ENCODE measurements around the gene AUTS2. TPM values are rescaled to one million over a fixed set of nuclear protein-coding genes. Genes with fewer than 3 reads are reported as not detected.

AUTS2 gene
- total RNA-seq, 1 experiment from 2014 or later = 50.0 TPM

- TF ChIP-seq HMGA2 (CRISPR knock-in tag; IDR thresholded peaks at IDR 0.05) = no peak
- TF ChIP-seq NFATC4 (CRISPR knock-in tag; IDR thresholded peaks at IDR 0.05) = no peak
- TF ChIP-seq SOX15 (CRISPR knock-in tag; IDR thresholded peaks at IDR 0.05) = no peak
- TF ChIP-seq, protein P1, sequence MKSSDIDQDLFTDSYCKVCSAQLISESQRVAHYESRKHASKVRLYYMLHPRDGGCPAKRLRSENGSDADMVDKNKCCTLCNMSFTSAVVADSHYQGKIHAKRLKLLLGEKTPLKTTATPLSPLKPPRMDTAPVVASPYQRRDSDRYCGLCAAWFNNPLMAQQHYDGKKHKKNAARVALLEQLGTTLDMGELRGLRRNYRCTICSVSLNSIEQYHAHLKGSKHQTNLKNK (CRISPR knock-in tag; IDR thresholded peaks at IDR 0.05) = no peak
Measured at GRCh38 chr7:70434821-70435220, 836.5 kb downstream of the AUTS2 start (continued).

DNA sequence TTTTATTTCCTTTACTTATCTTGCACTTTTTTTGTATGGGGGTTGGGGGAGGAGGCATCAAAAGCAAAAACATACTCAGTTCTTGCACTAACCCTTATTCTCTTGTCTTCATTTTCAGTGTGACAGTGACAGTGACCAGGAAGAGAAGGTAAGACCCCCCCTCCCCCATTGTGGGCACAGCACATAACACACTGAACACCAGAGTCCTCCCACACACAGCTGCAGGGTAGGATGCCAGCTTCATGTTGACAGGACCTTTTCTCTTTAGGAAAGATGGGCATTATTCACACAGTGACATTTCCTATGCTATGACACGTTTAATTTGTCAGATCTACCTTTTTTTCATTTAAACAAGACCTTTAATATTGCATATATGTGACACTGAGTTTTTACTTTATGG lies 837.4 kb downstream of the AUTS2 start:
- ATAC-seq (no peak), DNase-seq (ENCODE audit: low spot score) (no peak)
- CTCF ChIA-PET = no interaction called here
- no peaks in the 10 kb centered on the region for H3K36me3 Mint-ChIP-seq
- H3K4me3 Mint-ChIP-seq = no peak overlapping the region
- no peaks in the 10 kb centered on the region for H3K27me3 Mint-ChIP-seq (ENCODE audit: low read depth)
- H3K9me3 Mint-ChIP-seq = no peaks in the 10 kb centered on the region
- H3K27ac Mint-ChIP-seq = no peak overlapping the region
- POLR2A ChIA-PET = no interaction called here
- TF ChIP-seq, protein P2, sequence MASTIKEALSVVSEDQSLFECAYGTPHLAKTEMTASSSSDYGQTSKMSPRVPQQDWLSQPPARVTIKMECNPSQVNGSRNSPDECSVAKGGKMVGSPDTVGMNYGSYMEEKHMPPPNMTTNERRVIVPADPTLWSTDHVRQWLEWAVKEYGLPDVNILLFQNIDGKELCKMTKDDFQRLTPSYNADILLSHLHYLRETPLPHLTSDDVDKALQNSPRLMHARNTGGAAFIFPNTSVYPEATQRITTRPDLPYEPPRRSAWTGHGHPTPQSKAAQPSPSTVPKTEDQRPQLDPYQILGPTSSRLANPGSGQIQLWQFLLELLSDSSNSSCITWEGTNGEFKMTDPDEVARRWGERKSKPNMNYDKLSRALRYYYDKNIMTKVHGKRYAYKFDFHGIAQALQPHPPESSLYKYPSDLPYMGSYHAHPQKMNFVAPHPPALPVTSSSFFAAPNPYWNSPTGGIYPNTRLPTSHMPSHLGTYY (CRISPR knock-in tag; IDR thresholded peaks at IDR 0.05) = no peak
- TF ChIP-seq, protein P3, sequence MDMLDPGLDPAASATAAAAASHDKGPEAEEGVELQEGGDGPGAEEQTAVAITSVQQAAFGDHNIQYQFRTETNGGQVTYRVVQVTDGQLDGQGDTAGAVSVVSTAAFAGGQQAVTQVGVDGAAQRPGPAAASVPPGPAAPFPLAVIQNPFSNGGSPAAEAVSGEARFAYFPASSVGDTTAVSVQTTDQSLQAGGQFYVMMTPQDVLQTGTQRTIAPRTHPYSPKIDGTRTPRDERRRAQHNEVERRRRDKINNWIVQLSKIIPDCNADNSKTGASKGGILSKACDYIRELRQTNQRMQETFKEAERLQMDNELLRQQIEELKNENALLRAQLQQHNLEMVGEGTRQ (CRISPR knock-in tag; IDR thresholded peaks at IDR 0.05) = no peak
- no peak for TF ChIP-seq RORB (CRISPR knock-in tag; IDR thresholded peaks at IDR 0.05)
- TF ChIP-seq AFF4 (CRISPR knock-in tag; IDR thresholded peaks at IDR 0.05; ENCODE audit: borderline replicate concordance) = no peak
- TF ChIP-seq, protein P4, sequence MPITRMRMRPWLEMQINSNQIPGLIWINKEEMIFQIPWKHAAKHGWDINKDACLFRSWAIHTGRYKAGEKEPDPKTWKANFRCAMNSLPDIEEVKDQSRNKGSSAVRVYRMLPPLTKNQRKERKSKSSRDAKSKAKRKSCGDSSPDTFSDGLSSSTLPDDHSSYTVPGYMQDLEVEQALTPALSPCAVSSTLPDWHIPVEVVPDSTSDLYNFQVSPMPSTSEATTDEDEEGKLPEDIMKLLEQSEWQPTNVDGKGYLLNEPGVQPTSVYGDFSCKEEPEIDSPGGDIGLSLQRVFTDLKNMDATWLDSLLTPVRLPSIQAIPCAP (CRISPR knock-in tag; IDR thresholded peaks at IDR 0.05) = no peak
- H3K4me1 Mint-ChIP-seq = no peaks in the 10 kb centered on the region

GRCh38 chr7:70436790-70437350 lies 838.6 kb downstream of the AUTS2 start:
- Mint-ChIP-seq H3K4me3 (no peak overlapping the region), H3K4me1 (no peaks in the 10 kb centered on the region), H3K9me3 (no peaks in the 10 kb centered on the region), H3K27ac (no peak overlapping the region), H3K27me3 (ENCODE audit: low read depth) (no peaks in the 10 kb centered on the region; the same call in 1 of the 2 replicates), H3K36me3 (no peaks in the 10 kb centered on the region)
- DNase-seq (ENCODE audit: low spot score) (no peak), ATAC-seq (no peak)
- ChIA-PET POLR2A (no interaction called here), CTCF (no interaction called here)
- TF ChIP-seq SOX15 (CRISPR knock-in tag; IDR thresholded peaks at IDR 0.05) (no peak), RELA (CRISPR knock-in tag; IDR thresholded peaks at IDR 0.05; ENCODE audit: borderline replicate concordance) (no peak), FOXK1 (CRISPR knock-in tag; IDR thresholded peaks at IDR 0.05) (no peak), JUN (CRISPR knock-in tag; IDR thresholded peaks at IDR 0.05) (no peak), SMAD4 (CRISPR knock-in tag; IDR thresholded peaks at IDR 0.05) (no peak), GRHL2 (CRISPR knock-in tag; IDR thresholded peaks at IDR 0.05; ENCODE audit: insufficient replicate concordance, severe bottlenecking) (no peak)

GRCh38 chr7:70439651-70440050 lies 841.4 kb downstream of the AUTS2 start:
- no peak for ATAC-seq
- Mint-ChIP-seq H3K27ac (no peak overlapping the region), H3K36me3 (no peaks in the 10 kb centered on the region), H3K4me1 (no peaks in the 10 kb centered on the region), H3K9me3 (no peaks in the 10 kb centered on the region), H3K27me3 (ENCODE audit: low read depth) (no peaks in the 10 kb centered on the region; the same call in 1 of the 2 replicates), H3K4me3 (no peak overlapping the region)
- CTCF ChIA-PET = no interaction called here
- POLR2A ChIA-PET = no interaction called here
- no peak for DNase-seq (ENCODE audit: low spot score)
- TF ChIP-seq NR1H2 (CRISPR knock-in tag; IDR thresholded peaks at IDR 0.05) (no peak), MXD4 (CRISPR knock-in tag; IDR thresholded peaks at IDR 0.05; ENCODE audit: borderline replicate concordance) (no peak), ATF3 (CRISPR knock-in tag; conservative IDR thresholded peaks at IDR 0.05) (no peak), RORB (CRISPR knock-in tag; IDR thresholded peaks at IDR 0.05) (no peak), ZSCAN18 (CRISPR knock-in tag; IDR thresholded peaks at IDR 0.05) (no peak)
- TF ChIP-seq, protein P5, sequence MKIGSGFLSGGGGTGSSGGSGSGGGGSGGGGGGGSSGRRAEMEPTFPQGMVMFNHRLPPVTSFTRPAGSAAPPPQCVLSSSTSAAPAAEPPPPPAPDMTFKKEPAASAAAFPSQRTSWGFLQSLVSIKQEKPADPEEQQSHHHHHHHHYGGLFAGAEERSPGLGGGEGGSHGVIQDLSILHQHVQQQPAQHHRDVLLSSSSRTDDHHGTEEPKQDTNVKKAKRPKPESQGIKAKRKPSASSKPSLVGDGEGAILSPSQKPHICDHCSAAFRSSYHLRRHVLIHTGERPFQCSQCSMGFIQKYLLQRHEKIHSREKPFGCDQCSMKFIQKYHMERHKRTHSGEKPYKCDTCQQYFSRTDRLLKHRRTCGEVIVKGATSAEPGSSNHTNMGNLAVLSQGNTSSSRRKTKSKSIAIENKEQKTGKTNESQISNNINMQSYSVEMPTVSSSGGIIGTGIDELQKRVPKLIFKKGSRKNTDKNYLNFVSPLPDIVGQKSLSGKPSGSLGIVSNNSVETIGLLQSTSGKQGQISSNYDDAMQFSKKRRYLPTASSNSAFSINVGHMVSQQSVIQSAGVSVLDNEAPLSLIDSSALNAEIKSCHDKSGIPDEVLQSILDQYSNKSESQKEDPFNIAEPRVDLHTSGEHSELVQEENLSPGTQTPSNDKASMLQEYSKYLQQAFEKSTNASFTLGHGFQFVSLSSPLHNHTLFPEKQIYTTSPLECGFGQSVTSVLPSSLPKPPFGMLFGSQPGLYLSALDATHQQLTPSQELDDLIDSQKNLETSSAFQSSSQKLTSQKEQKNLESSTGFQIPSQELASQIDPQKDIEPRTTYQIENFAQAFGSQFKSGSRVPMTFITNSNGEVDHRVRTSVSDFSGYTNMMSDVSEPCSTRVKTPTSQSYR (CRISPR knock-in tag; IDR thresholded peaks at IDR 0.05) = no peak
